Right lobe of liver (tissue), 6 donors: Measurements from ENCODE around the gene DVL1. TPM values are rescaled to one million over a fixed set of nuclear protein-coding genes. Genes with fewer than 3 reads are reported as not detected.

ENCODE experiments used
- ATAC-seq, 4 donors: fragments of 200-7000 bp; cut with Tn5 transposase; one replicate each; pipeline ENCODE4 v1.9.1; 2020; ENCODE audit warnings: mild to moderate bottlenecking in 4 of 4, moderate library complexity in 4 of 4
- DNase-seq, 3 donors: peaks; one replicate each; pipeline ENCODE4 v3.0.0-alpha.2; 2020
- H3K27ac ChIP-seq, 3 donors: fragments of 200-600 bp; one replicate each; pipeline ENCODE4 v1.8.0; 2022
- H3K27me3 ChIP-seq, 2 donors: fragments of 200-600 bp; one replicate each; pipeline ENCODE4 v1.8.0; 2022
- H3K36me3 ChIP-seq, 4 donors: fragments of 200-600 bp; sonication (generic) in 1 of 4; one replicate each; pipeline versions ENCODE4 v1.5.1 to v1.8.0; 2017 to 2022; ENCODE audit warnings: control low read depth in 1 of 4
- H3K4me1 ChIP-seq, 4 donors: fragments of 200-600 bp; sonication (generic) in 1 of 4; one replicate each; pipeline versions ENCODE4 v1.5.1 to v1.8.0; 2017 to 2022; ENCODE audit warnings: control low read depth in 1 of 4
- H3K4me3 ChIP-seq, 3 donors: fragments of 200-600 bp; one replicate each; pipeline ENCODE4 v1.8.0; 2022
- H3K9me3 ChIP-seq, 4 donors: fragments of 200-600 bp; sonication (generic) in 1 of 4; one replicate each; pipeline versions ENCODE4 v1.5.1 to v1.8.0; 2017 to 2022; ENCODE audit warnings: control low read depth in 1 of 4
- POLR2A ChIP-seq: fragments of 450-650 bp; IDR thresholded peaks from one replicate; pipeline ENCODE4 v1.6.1; 2017; ENCODE audit warnings: antibody characterized with exemption, mild to moderate bottlenecking
- WGBS: methylation state at CpG from one replicate; pipeline ENCODE4 v1.1.6; 2018; ENCODE audit warnings: low coverage, low lambda C conversion rate; ENCODE audit not compliant: insufficient coverage; ENCODE audit errors: missing lambda C conversion rate; 5-methylcytosine and 5-hydroxymethylcytosine counted together
- intact Hi-C, 2 donors: fragments of 100-400 bp; cut with DNase I; formaldehyde crosslinking; loops; one replicate each; pipeline versions ENCODE4 v1.11.2 to v1.14.1; 2022
- total RNA-seq, 6 experiments: library from RNA; depleted of rRNA in 2 of 6; stranded (reverse); fragments of >200 nt in 2 of 6; fragmentation: NEBNext Ultra II Directional in 3 of 6; extraction: Animal tissue kit (Norgen Biotek cat#: 25700) in 3 of 6; gene quantifications; one replicate each; pipeline versions ENCODE4 v1.1.0 to v1.2.4, GENCODE V29; 2016 to 2023
- TF ChIP-seq, protein P1 (sequence below), 4 donors: fragments of 200-600 bp in 3 of 4; fragments of 450-650 bp in 1 of 4; IDR thresholded peaks; one replicate each; pipeline versions ENCODE4 v1.5.1 to v1.8.0; 2016 to 2022; ENCODE audit warnings: antibody characterized with exemption in 4 of 4, mild to moderate bottlenecking in 2 of 4
- donor health status: DM: no; HTN: yes; CAD: no.
- donor health status: DM: no; HTN: no; CAD: no.
- donor health status: DM: no; HTN: no; CAD: no.
- donor health status: DM: no; HTN: yes; CAD: no.
- donor health status: DM: no; HTN: yes; CAD: no.

Gene DVL1
- total RNA-seq, 6 experiments from 2014 or later = 32.7 to 54.6 (median 41.2) TPM

DNA sequence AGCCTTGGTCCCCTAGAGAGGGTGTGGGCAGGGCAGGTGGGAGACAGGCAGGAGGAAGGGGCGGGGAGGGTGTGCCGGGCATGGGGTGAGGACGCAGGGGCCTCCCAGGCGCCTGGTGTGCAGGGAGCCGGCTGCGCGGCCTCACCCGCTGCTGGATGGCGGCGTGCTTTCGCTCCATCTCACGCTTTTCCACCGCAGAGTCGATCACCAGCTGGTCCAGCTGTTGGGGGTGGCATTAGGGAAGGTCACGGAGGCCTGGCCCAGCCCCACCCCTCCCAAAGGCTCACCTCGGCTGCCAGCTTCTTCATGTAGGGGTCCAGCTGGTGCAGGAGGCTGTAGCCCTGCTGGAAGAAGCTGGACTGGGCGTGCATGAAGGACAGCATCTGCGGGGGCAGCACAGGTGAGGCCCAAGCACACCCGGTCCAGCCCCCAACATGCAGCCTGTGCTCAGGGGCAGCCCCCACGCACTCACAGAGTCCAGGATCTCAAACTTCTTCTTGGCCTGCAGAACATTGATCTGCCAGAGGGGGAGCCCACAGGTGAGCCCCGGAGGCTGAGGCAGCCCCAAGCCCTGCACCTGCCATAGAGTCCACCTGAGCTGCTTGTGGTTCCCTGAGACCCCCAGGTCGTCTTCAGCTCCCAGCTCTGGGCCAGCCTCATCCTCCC, 49.4 kb downstream of the DVL1 start:
- intact Hi-C loops = loop anchor here in 1 of 2 donors (10.0 kb wide), 1 partner anchor 55 kb away; the partner anchor contains the start of gene C1QTNF12
- no peaks in the 10 kb centered on the region for H3K9me3 ChIP-seq
- ATAC-seq = peak in 3 of 4 donors; percentile 8 to 28 (median 11)
- no peak for DNase-seq
- no peak overlapping the region for H3K27ac ChIP-seq
- WGBS = 93% methylated on average over 3 of the region's 22 CpGs
- H3K27me3 ChIP-seq = no peaks in the 10 kb centered on the region
- no peaks in the 10 kb centered on the region for H3K36me3 ChIP-seq
- TF ChIP-seq POLR2A = no peak
- TF ChIP-seq, protein P1, sequence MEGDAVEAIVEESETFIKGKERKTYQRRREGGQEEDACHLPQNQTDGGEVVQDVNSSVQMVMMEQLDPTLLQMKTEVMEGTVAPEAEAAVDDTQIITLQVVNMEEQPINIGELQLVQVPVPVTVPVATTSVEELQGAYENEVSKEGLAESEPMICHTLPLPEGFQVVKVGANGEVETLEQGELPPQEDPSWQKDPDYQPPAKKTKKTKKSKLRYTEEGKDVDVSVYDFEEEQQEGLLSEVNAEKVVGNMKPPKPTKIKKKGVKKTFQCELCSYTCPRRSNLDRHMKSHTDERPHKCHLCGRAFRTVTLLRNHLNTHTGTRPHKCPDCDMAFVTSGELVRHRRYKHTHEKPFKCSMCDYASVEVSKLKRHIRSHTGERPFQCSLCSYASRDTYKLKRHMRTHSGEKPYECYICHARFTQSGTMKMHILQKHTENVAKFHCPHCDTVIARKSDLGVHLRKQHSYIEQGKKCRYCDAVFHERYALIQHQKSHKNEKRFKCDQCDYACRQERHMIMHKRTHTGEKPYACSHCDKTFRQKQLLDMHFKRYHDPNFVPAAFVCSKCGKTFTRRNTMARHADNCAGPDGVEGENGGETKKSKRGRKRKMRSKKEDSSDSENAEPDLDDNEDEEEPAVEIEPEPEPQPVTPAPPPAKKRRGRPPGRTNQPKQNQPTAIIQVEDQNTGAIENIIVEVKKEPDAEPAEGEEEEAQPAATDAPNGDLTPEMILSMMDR (IDR thresholded peaks at IDR 0.05) = peak in 2 of 4 donors; percentile 14 to 20
- H3K4me3 ChIP-seq = no peak overlapping the region
- H3K4me1 ChIP-seq = peaks cover 0 to 2% (median under 1%) of the 10 kb centered on the region in 4 donors

DNA sequence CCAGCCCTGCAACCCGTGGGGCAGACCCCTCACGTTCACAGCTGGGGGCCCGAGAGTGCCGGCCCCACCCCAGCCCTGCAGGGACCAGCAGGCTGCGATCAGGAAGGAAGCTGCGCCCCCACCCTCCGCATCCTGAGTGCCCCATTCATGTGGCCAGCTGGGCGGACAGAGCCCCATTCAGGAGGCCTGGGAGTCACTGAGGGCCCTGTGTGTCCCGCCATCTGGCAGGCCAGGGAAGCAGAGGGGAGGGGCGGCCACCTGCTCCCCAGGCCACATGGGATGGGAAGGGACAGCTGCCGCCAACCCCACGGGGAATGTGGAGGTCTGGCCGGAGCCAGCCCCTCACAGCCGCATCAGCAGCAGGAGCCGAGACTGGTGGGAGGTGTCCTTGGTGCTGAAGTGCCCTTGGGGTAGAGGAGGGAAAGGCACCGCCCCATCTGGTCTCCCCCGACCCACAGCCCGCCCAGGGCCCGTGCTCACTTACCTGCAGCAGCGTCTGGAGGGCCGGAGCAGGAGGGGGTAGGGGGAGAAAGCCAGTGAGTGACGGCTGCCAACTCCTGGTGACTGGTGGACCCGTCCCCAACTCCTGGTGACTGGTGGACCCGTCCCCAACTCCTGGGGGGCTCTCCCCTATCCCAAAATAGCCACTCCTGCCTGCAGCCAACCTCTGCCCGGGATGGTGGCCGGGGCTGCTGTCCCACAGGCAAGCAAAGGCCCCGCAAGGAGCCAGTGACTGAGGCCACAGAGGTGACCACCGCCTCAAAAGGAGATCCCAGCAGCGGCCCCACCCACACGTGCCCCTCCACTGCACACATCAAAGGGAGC, 50.1 kb downstream of the DVL1 start:
- H3K36me3 ChIP-seq = no peaks in the 10 kb centered on the region
- ATAC-seq (peak in 1 of 4 donors; percentile 14), DNase-seq (no peak)
- no peaks in the 10 kb centered on the region for H3K9me3 ChIP-seq
- no peak for TF ChIP-seq POLR2A
- TF ChIP-seq, protein P1 (IDR thresholded peaks at IDR 0.05) = no peak
- intact Hi-C loops = loop anchor here in 1 of 2 donors (10.0 kb wide), 1 partner anchor 54 kb away; the partner anchor contains the start of gene C1QTNF12
- no CpG with 5 or more reads among the region's 30 CpGs for WGBS
- no peaks in the 10 kb centered on the region for H3K4me1 ChIP-seq
- no peak overlapping the region for H3K4me3 ChIP-seq
- no peak overlapping the region for H3K27ac ChIP-seq
- H3K27me3 ChIP-seq = no peaks in the 10 kb centered on the region

DNA sequence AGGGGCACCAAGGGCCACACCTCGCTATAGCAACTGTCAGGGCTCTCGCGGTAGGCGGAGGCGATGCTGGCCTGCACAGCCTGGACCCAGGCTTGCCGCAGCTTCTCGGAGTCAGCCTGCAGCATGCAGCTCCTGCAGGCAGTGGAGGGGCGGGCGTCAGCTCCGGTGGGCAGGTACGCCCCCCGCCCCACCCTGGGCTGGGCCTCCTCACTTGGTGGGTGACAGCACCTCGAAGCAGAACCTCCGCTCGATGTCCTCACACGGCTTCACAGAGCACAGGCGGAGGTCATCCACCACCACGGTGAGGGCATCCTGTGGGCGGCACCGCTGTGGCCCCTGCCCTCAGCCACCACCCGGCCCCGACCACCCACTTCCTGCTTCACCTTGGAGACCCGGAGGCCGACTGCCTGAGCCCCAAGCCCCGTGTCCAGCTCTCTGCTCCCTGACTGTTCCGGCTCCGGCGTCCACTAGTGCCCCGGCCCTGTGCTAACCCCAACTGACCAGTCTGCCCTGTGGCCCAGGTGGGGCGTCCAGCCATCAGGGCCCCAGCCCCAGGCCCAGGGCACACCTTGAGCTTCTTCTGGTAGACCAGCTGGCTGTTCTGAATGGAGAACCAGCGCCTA, 51.3 kb downstream of the DVL1 start:
- intact Hi-C loops = loop anchor here in 1 of 2 donors (10.0 kb wide), 1 partner anchor 53 kb away; the partner anchor contains the start of gene C1QTNF12
- DNase-seq (no peak), ATAC-seq (no peak)
- Histone ChIP-seq H3K27ac (no peak overlapping the region), H3K27me3 (no peaks in the 10 kb centered on the region), H3K36me3 (no peaks in the 10 kb centered on the region), H3K4me1 (no peaks in the 10 kb centered on the region), H3K9me3 (no peaks in the 10 kb centered on the region), H3K4me3 (no peak overlapping the region)
- TF ChIP-seq, protein P1 (IDR thresholded peaks at IDR 0.05) = no peak
- no peak for TF ChIP-seq POLR2A
- WGBS = no CpG with 5 or more reads among the region's 31 CpGs

DNA sequence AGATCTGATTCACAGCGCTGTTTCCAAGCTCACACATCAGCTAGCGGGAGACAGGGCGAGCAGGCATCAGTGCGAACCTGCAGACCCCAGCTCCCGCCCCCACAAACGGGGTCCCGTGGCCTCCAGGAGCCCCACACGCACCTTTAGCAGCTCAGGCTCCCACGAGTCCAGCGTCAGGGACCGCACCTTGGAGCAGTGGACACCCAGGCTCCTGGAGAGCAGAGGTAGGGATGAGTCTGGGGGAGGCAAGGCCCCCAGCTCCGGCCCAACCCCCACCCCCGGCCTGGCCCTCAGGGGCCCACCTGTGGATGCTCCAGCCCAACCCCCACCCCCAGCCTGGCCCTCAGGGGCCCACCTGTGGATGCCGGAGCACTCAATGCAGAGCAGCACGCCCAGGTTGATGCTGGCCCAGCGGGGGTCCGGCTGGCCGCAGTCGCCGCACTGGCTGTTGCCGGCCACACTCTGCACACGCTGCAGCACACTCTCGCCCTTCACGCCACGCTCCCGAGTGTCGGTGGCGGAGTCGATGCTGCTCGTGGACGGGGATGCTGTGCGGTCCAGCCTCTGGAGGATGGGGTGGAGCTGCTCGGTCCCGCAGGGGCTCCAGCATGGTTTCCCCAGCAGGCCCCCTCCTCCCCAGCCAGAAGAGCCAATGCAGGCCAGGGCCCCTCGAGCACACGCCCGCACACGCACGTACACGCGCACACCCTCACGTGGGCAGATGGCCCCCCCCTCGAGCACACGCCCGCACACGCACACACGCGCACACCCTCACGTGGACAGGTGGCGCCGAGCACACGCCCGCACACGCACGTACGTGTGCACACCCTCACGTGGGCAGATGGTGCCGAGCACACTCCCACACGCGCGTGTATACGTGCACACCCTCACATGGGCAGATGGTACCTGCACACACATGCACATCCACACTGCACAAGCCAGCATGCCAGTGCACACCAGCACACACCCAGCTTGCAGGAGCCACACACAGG, 52.9 kb downstream of the DVL1 start:
- 94% methylated on average over 12 of the region's 62 CpGs for WGBS

More for the DNA sequence above, 52.9 kb downstream of the DVL1 start:
- intact Hi-C loops = loop anchor here in 1 of 2 donors (10.0 kb wide), 1 partner anchor 52 kb away; the partner anchor contains the start of gene C1QTNF12
- Histone ChIP-seq H3K27me3 (no peaks in the 10 kb centered on the region), H3K4me1 (no peaks in the 10 kb centered on the region), H3K27ac (no peak overlapping the region), H3K36me3 (no peaks in the 10 kb centered on the region), H3K9me3 (no peaks in the 10 kb centered on the region), H3K4me3 (no peak overlapping the region)
- no peak for DNase-seq
- no peak for TF ChIP-seq POLR2A
- TF ChIP-seq, protein P1 (IDR thresholded peaks at IDR 0.05) = no peak
- ATAC-seq = no peak
